ENCODE measurements around the gene AKAP12.

DNA sequence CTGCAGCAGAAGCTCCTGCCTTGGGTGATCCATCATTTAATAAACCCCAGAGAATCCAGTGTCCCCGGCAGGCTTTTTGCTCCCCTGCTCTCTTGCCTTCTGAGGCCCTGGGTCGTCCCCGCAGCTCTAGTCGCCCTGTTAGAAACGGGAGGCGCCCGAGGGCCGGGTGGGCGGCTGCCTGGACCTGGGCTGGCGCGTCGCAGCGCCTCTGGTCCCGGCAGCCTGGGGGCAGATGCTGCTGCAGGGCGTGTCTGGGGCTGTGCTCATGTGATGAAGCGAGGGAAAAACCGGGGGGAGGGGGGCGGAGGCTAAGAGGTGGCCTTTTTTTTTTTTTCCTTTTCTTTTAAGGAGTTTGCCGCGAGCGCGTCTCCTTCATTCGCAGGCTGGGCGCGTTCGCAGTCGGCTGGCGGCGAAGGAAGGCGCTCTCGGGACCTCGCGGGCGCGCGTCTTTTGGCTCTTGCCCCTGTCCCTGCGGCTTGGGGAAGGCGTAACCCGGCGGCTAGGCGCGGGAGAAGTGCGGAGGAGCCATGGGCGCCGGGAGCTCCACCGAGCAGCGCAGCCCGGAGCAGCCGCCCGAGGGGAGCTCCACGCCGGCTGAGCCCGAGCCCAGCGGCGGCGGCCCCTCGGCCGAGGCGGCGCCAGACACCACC is 394 bp downstream of the AKAP12 start:
- no peak for TF ChIP-seq EZH2 (IDR thresholded peaks at IDR 0.05)
- no peak for TF ChIP-seq POLR2AphosphoS5 (IDR thresholded peaks at IDR 0.05; ENCODE audit: borderline replicate concordance, low read depth, low read length)
- TF ChIP-seq FOXP2 (optimal IDR thresholded peaks at IDR 0.05; ENCODE audit: control extremely low read depth, extremely low read length, insufficient read depth), result no peak

Data from SK-N-MC (cell line).